IPS DF 6.9 (cell line): ENCODE measurements around the gene EEPD1.

Experiments
- DNase-seq: peaks from one replicate; pipeline ENCODE4 v3.0.0-alpha.2; 2013; ENCODE audit warnings: low read depth, low spot score
- H3K27ac ChIP-seq: one replicate; pipeline ENCODE4 v1.5.1; 2013; ENCODE audit warnings: low read length, control low read depth
- H3K27me3 ChIP-seq: 2 replicates; pipeline ENCODE4 v1.6.1; 2013; ENCODE audit warnings: mild to moderate bottlenecking, low read length; ENCODE audit not compliant: control insufficient read depth, insufficient read depth
- H3K36me3 ChIP-seq: 2 replicates; pipeline ENCODE4 v1.6.1; 2013; ENCODE audit warnings: low read length; ENCODE audit not compliant: control insufficient read depth, insufficient read depth
- H3K4me1 ChIP-seq: 2 replicates; pipeline ENCODE4 v1.6.1; 2013; ENCODE audit warnings: low read length; ENCODE audit not compliant: control insufficient read depth, insufficient read depth
- H3K4me3 ChIP-seq: 2 replicates; pipeline ENCODE4 v1.5.1; 2013; ENCODE audit warnings: mild to moderate bottlenecking, low read length
- H3K9me3 ChIP-seq: 2 replicates; pipeline ENCODE4 v1.6.1; 2013; ENCODE audit warnings: low read length, inconsistent platforms; ENCODE audit not compliant: control insufficient read depth, insufficient read depth
- WGBS: extraction: QIAGEN DNeasy Blood & Tissue Kit; methylation state at CpG from one replicate; pipeline ENCODE4 v1.1.7; 2013; ENCODE audit warnings: mixed read lengths, missing lambda C conversion rate; ENCODE audit not compliant: insufficient read length, insufficient coverage; 5-methylcytosine and 5-hydroxymethylcytosine counted together

The EEPD1 gene

DNA sequence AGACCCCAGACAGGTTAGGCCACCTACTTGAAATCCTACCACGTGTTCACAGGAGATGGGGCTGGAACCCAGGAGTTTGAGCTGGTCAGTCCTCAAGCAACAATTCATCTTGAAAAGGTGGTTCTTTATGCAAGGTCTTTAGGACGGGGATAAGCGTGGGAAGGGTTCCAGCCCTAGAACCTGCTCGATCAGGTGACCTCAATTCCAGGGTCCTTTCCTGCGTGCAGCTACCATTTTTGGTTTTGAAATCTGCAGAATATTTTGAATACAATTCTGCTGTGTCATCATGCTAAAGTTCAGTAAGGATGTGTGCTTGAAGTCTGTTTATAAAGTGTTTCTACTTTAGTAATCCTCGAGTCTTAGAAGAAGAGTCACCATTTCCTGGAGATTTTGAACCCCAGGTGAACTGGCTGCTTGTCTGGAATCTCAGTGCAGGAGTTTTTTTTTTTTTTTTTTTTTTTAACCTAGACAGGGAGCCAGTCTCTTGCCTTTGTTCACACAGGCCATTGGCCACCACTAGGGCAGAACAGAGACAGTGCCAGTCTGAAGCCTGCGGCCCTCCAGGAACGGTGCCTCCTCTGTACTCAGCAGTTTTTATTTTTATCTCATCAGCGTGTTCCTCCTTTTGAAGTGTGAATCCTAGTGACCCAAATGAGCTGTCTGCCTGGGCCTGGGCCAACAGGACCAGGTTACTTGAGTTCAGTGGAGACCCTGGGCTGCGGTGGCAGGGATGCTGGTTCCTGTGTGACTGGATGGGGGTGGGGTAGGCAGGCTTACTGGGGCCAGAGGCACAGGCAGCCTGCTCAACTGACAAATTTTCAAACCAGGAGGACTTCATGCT is 54.6 kb downstream of the EEPD1 start:
- no peaks in the 10 kb centered on the region for H3K4me1 ChIP-seq
- H3K27ac ChIP-seq: no peak overlapping the region
- H3K27me3 ChIP-seq: no peaks in the 10 kb centered on the region
- no peaks in the 10 kb centered on the region for H3K9me3 ChIP-seq
- H3K36me3 ChIP-seq: no peaks in the 10 kb centered on the region
- no peak for DNase-seq
- WGBS: no CpG with 5 or more reads among the region's 10 CpGs
- H3K4me3 ChIP-seq: no peak overlapping the region

DNA sequence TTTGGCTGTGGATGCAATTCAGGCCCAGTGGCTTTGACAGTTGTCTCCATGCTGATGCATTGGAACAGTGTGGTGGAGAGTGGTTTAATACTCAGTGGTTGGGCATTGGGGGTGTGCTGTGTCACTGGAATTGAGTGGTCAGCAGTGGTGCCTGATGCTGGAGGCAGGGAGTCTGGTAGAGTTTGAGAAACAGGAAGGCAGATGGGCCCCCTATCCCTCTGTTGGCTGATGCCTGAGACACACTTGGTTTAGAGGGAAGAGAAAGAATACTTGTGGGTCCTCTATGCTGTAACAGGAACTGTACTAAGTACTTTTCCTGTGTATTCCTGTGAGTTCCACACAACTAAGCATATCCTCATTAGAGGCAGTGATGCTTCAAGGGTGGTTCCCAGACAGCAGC is 55.4 kb downstream of the EEPD1 start:
- Histone ChIP-seq H3K36me3 (no peaks in the 10 kb centered on the region), H3K9me3 (no peaks in the 10 kb centered on the region), H3K4me1 (no peaks in the 10 kb centered on the region), H3K4me3 (no peak overlapping the region), H3K27ac (no peak overlapping the region), H3K27me3 (no peaks in the 10 kb centered on the region)
- no peak for DNase-seq

DNA sequence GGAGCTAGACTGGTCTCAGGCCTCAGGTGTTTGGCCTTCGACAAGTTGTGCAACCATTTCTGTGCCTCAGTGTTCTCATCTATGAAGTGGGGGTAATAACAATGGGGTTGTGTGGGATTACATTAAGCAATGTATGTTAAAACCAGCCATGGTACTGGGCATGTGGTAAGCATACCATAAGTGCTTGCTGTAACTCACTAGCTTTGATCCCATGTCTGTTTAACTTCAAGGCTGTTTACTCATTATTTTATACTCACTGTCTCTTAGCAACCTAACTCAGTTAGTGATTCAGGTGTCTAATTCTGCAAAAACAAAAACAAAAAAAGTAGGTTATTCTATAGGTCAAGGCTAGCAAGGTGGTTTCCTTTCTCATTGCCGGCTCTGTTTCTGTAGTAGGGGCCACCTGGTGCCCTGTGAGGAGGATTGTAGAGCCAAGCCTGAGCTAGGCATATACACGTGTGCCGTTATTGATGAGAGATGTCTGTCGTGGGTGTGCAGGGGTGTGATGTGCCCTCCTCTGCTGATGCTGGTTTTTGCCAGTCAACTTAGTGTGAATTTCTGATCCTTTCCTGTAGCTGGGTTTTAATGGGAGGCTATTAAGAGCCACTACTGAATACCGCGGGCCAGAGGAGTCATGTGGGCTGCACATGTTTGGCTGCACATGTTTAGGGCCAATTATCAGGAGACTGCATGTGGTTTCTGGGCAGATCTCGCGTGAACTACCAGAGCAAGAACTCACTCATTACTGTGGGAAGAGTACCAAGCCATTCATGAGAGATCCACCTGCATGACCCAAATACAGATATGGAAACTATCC is 56.2 kb downstream of the EEPD1 start:
- Histone ChIP-seq H3K36me3 (no peaks in the 10 kb centered on the region), H3K4me3 (no peak overlapping the region), H3K9me3 (no peaks in the 10 kb centered on the region), H3K27ac (no peak overlapping the region), H3K4me1 (no peaks in the 10 kb centered on the region), H3K27me3 (no peaks in the 10 kb centered on the region)
- DNase-seq: no peak
- WGBS: no CpG with 5 or more reads among the region's 9 CpGs

DNA sequence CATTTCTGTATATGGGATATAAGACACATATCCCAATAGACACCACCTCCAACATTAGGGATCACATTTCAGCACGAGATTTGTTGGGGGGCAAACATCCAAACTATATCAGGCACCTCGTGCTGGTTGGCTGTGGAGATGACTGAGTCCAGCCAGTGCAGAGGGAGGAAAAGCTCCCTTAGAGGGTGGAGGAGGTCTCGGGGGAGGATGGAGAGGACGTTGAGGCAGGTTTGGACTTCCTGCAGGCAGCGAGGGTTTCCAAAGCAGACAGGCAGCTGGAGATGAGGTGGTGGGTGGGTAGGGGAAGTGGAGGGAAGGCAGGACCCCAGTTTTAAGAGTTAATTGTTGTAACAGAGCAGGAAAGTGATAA is 56.7 kb downstream of the EEPD1 start:
- no peak overlapping the region for H3K4me3 ChIP-seq
- no peak for DNase-seq
- no peak overlapping the region for H3K27ac ChIP-seq
- H3K36me3 ChIP-seq: no peaks in the 10 kb centered on the region
- no peaks in the 10 kb centered on the region for H3K27me3 ChIP-seq
- H3K4me1 ChIP-seq: no peaks in the 10 kb centered on the region; the same call in 1 of the 2 replicates
- WGBS: no CpG with 5 or more reads among the region's 5 CpGs
- H3K9me3 ChIP-seq: no peaks in the 10 kb centered on the region

DNA sequence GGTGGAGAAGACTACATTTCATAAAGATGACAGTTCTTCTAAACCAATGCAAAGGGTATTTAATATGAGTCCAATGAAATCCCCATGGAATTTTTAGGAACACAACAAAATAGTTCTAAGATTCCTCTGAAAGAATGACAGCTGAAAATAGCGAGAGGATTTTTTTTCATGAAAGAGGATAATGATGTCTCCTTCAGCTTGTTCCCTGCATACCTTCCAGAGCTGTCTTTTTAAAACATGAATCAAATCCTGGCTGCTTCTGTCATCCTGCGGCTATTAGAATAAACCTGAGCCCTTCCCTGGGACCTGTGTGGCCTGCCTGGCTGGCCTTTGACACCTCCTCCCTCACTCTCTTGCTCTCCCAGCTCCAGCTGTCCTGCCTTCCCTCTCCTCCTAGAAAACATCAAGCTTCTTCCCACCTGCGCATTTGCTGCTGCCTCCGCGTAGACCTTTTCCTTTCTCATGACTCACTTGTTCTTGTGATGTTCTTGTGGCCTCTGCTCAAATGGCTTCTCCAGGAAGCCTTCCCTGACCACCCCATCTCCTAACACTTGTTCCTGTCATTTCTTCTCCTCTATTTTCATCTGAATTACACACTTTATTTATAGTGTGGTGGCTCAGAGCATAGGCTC is 57.4 kb downstream of the EEPD1 start:
- Histone ChIP-seq H3K27me3 (no peaks in the 10 kb centered on the region), H3K27ac (no peak overlapping the region), H3K9me3 (no peaks in the 10 kb centered on the region), H3K36me3 (no peaks in the 10 kb centered on the region), H3K4me3 (no peak overlapping the region), H3K4me1 (peaks cover 2% of the 10 kb centered on the region)
- no CpG with 5 or more reads among the region's 5 CpGs for WGBS
- DNase-seq: no peak

DNA sequence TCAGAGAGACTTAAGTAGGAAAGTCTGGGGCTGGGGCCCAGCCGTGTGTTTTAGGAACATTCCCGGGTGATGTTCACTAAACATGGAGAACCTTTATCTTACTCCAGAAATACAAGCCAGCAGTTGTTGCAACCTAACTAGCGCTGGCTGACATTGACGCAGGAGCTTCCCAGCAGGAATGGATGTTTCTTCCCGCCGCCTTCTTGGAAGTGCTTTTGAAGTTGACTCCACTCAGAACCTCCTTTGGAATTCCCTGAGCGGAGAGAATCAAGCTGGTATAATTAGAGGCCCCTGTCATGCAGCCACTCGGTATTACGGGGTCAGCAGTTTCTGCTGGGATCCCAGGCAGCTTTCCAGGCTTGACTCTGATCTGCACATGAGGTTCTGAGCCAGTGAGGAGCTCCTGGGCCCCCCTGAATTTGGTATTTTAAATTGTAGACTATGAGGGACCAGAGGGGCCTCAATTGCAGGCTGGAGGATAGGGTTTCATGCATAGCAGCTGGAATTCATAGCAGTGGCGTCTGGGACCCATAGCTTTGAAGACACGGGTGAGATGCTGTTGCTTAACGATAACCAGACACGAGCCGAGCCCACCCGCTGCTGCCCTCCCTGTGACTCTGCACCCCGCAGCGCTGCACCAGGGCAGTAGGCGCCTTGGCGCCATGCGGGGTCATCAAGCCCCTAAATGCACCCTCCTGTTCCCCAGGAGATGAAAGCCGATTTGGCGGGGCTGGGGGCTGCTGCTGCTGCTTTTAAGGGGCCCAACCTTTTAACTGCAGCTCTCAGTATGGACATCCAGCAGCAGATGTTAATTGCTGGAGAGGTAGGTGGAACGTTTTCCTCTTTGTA is 61.8 kb downstream of the EEPD1 start:
- Histone ChIP-seq H3K4me3 (no peak overlapping the region), H3K9me3 (no peaks in the 10 kb centered on the region), H3K36me3 (no peaks in the 10 kb centered on the region), H3K4me1 (peaks cover 5% of the 10 kb centered on the region), H3K27ac (no peak overlapping the region), H3K27me3 (no peaks in the 10 kb centered on the region)
- no CpG with 5 or more reads among the region's 23 CpGs for WGBS
- DNase-seq: no peak

DNA sequence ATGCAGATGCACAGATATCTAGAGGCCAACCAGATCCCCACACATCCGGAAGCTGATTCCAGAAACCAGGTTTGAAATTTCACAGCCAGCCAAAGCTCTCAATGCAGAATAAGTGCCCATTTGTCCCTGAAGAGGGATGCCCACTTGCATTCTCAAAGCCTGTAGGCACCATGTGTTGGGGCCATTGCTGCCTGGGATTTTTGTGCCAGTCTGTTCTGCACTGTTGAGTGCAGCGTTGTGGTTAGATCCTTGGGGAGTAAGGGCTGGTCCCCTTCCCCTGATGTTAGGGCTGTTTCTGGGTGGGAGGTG is 62.4 kb downstream of the EEPD1 start:
- Histone ChIP-seq H3K36me3 (no peaks in the 10 kb centered on the region), H3K27me3 (no peaks in the 10 kb centered on the region), H3K4me1 (peaks cover 5% of the 10 kb centered on the region), H3K9me3 (no peaks in the 10 kb centered on the region), H3K4me3 (no peak overlapping the region), H3K27ac (no peak overlapping the region)
- DNase-seq: no peak
- WGBS: no CpG with 5 or more reads among the region's 2 CpGs

DNA sequence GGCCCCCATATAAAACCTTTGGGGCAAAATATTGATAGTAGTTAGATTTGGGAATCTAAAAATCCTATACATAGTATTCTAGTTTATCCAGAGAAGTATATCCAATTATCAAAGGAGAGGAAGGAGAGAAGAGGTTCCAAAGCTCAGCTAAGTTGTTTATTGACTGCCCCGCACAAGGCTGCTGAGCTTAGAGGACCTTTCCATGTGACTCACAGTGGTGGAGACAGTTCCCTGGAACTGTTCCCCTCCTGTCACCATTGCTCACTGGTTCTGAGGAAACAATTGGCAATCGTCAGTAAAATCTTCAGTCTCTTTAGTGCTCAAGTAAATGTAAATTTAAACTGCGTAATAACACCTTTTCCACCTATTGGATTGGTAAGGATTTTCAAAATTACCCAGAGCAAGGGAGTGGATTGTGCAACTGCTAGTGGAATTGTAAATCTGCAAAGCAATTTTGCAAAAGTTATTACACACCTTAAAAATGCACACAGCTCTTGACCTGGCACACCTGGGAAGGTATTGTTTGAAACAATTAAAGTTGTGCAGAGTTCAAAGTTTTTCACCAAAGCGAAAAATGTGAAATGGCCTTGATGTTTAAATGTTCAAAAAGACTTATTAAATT is 63.1 kb downstream of the EEPD1 start:
- DNase-seq: no peak
- Histone ChIP-seq H3K27ac (no peak overlapping the region), H3K4me1 (peaks cover 5% of the 10 kb centered on the region)

DNA sequence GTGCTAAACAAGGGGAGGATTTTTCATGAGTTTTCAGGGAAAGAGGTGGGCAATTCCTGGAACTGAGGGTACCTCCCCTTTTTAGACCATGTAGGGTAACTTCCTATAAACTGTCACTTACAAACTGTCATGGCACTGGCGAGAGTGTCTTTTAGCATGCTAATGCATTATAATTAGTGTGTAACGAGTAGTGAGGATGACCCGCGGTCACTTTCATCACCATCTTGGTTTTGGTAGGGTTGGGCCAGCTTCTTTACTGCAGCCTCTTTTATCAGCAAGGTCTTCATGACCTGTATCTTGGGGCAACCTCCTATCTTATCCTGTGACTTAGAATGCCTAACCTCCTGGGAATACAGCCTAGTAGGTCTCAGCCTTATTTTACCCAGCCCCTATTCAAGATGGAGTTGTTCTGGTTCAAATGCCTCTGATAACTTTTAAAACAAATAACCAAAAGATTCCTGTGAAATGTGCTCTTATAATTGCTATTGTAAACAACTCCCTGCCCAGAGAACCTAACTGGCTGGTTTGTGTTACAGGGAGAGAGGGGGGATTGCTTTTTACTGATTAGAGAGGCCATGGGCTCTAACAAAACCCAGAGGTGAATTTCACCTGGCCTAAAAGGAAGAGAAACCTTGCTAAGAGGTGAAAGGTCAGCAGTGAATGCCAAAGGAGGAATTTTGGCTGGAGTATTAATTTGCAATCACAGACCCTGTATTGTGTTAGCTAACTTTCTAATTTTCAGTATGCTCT is 64.3 kb downstream of the EEPD1 start:
- Histone ChIP-seq H3K27ac (no peak overlapping the region), H3K27me3 (no peaks in the 10 kb centered on the region), H3K9me3 (no peaks in the 10 kb centered on the region), H3K4me1 (peaks cover 5% of the 10 kb centered on the region), H3K4me3 (no peak overlapping the region), H3K36me3 (no peaks in the 10 kb centered on the region)
- DNase-seq: no peak
- no CpG with 5 or more reads among the region's 4 CpGs for WGBS

More for the DNA sequence above, 63.1 kb downstream of the EEPD1 start:
- no peaks in the 10 kb centered on the region for H3K9me3 ChIP-seq
- no CpG with 5 or more reads among the region's 4 CpGs for WGBS
- H3K4me3 ChIP-seq: no peak overlapping the region
- no peaks in the 10 kb centered on the region for H3K27me3 ChIP-seq
- H3K36me3 ChIP-seq: no peaks in the 10 kb centered on the region
